ENCODE measurements around the gene CHD2.

The CHD2 gene

GRCh38 chr15:92886815-92887214 is 13.3 kb upstream of the CHD2 start:
- H3K36me3 ChIP-seq (replicated peaks) = peaks cover 36% of the 10 kb centered on the region
- no peaks in the 10 kb centered on the region for H3K27me3 ChIP-seq (replicated peaks)
- H3K4me3 ChIP-seq (ENCODE audit: low read depth, low read length) = no peak overlapping the region
- no peak for DNase-seq
- in situ Hi-C loops (cut with HindIII; ENCODE audit: low pct_ligation_motif_present, low sequenced_read_pairs) = loop anchor here (10.0 kb wide), 1 partner anchor 72 kb away; no protein-coding TSS in a partner anchor
- no peak overlapping the region for H3K27ac ChIP-seq
- TF ChIP-seq CTCF (IDR thresholded peaks at IDR 0.05; ENCODE audit: low read depth, low read length, missing control alignments) = no peak

GRCh38 chr15:92887869-92888268 is 12.3 kb upstream of the CHD2 start:
- no peak for TF ChIP-seq CTCF (IDR thresholded peaks at IDR 0.05; ENCODE audit: low read depth, low read length, missing control alignments)
- H3K36me3 ChIP-seq (replicated peaks) = peaks cover 47% of the 10 kb centered on the region
- H3K27me3 ChIP-seq (replicated peaks) = no peaks in the 10 kb centered on the region
- no peak overlapping the region for H3K27ac ChIP-seq
- in situ Hi-C loops (cut with HindIII; ENCODE audit: low pct_ligation_motif_present, low sequenced_read_pairs) = loop anchor here (10.0 kb wide), 1 partner anchor 73 kb away; no protein-coding TSS in a partner anchor
- H3K4me3 ChIP-seq (ENCODE audit: low read depth, low read length) = no peak overlapping the region
- no peak for DNase-seq

GRCh38 chr15:92889390-92890107 is 10.6 kb upstream of the CHD2 start:
- in situ Hi-C loops (cut with HindIII; ENCODE audit: low pct_ligation_motif_present, low sequenced_read_pairs) = loop anchor here (10.0 kb wide), 1 partner anchor 75 kb away; no protein-coding TSS in a partner anchor
- Histone ChIP-seq H3K4me3 (ENCODE audit: low read depth, low read length) (no peak overlapping the region), H3K27me3 (replicated peaks) (no peaks in the 10 kb centered on the region), H3K27ac (no peak overlapping the region), H3K36me3 (replicated peaks) (peaks cover 60% of the 10 kb centered on the region)
- TF ChIP-seq CTCF (IDR thresholded peaks at IDR 0.05; ENCODE audit: low read depth, low read length, missing control alignments) = no peak
- no peak for DNase-seq

- TF ChIP-seq CTCF (IDR thresholded peaks at IDR 0.05; ENCODE audit: low read depth, low read length, missing control alignments) = no peak
- DNase-seq = no peak
- in situ Hi-C loops (cut with HindIII; ENCODE audit: low pct_ligation_motif_present, low sequenced_read_pairs) = no loop called here
- Histone ChIP-seq H3K36me3 (replicated peaks) (peaks cover 67% of the 10 kb centered on the region), H3K27ac (no peak overlapping the region), H3K27me3 (replicated peaks) (no peaks in the 10 kb centered on the region), H3K4me3 (ENCODE audit: low read depth, low read length) (no peak overlapping the region)
Observed at GRCh38 chr15:92891533-92892200, 8.5 kb upstream of the CHD2 start.

- Histone ChIP-seq H3K4me3 (ENCODE audit: low read depth, low read length) (no peak overlapping the region), H3K36me3 (replicated peaks) (peaks cover 62% of the 10 kb centered on the region), H3K27me3 (replicated peaks) (no peaks in the 10 kb centered on the region), H3K27ac (no peak overlapping the region)
- in situ Hi-C loops (cut with HindIII; ENCODE audit: low pct_ligation_motif_present, low sequenced_read_pairs) = no loop called here
- DNase-seq = no peak
- TF ChIP-seq CTCF (IDR thresholded peaks at IDR 0.05; ENCODE audit: low read depth, low read length, missing control alignments) = no peak
Observed at GRCh38 chr15:92892201-92892555, 7.9 kb upstream of the CHD2 start.

Data from brain microvascular endothelial cell (primary cell).